HG02840 (cell line): Measurements from ENCODE around the gene PLEKHA7.
A peak's percentile ranks its signal among the peaks of the same experiment; 100 is the strongest.

Experiments used
- ATAC-seq: cut with Tn5 transposase; IDR thresholded peaks from one replicate; pipeline ENCODE4 v1.9.1; 2021; ENCODE audit warnings: mild to moderate bottlenecking, moderate library complexity, moderate number of reproducible peaks; ENCODE audit not compliant: unreplicated experiment, low FRiP score

PLEKHA7 gene

GRCh38 chr11:16794047-16794818 lies 220.0 kb downstream of the PLEKHA7 start:
- ATAC-seq, result no peak

- no peak for ATAC-seq
Observed at GRCh38 chr11:16793511-16793910, 220.7 kb downstream of the PLEKHA7 start.

- ATAC-seq, result no peak
Observed at GRCh38 chr11:16793009-16793408, 221.2 kb downstream of the PLEKHA7 start.

GRCh38 chr11:16792426-16792825 lies 221.8 kb downstream of the PLEKHA7 start:
- ATAC-seq, result no peak

GRCh38 chr11:16791191-16791961 lies 222.8 kb downstream of the PLEKHA7 start:
- no peak for ATAC-seq

- ATAC-seq, result no peak
Observed at GRCh38 chr11:16790486-16791190, 223.6 kb downstream of the PLEKHA7 start.

GRCh38 chr11:16789560-16790485 lies 224.4 kb downstream of the PLEKHA7 start:
- ATAC-seq, result no peak

GRCh38 chr11:16789063-16789420 lies 225.2 kb downstream of the PLEKHA7 start:
- ATAC-seq, result no peak

GRCh38 chr11:16788141-16789062 lies 225.8 kb downstream of the PLEKHA7 start:
- ATAC-seq, result peak; percentile 52

GRCh38 chr11:16787035-16787742 lies 227.0 kb downstream of the PLEKHA7 start:
- no peak for ATAC-seq

GRCh38 chr11:16786131-16786530 lies 228.1 kb downstream of the PLEKHA7 start:
- no peak for ATAC-seq

GRCh38 chr11:16785520-16786128 lies 228.6 kb downstream of the PLEKHA7 start:
- ATAC-seq, result peak; percentile 77

GRCh38 chr11:16784666-16785065 lies 229.5 kb downstream of the PLEKHA7 start:
- no peak for ATAC-seq

GRCh38 chr11:16784097-16784496 lies 230.1 kb downstream of the PLEKHA7 start:
- ATAC-seq, result no peak

GRCh38 chr11:16783321-16783801 lies 230.9 kb downstream of the PLEKHA7 start:
- ATAC-seq, result no peak

GRCh38 chr11:16781936-16782919 lies 232.0 kb downstream of the PLEKHA7 start:
- no peak for ATAC-seq
